ENCODE data around the gene PES1.
"Not testable (repeated sequence)": the region's sequence is repeated elsewhere in the genome, so short reads cannot be mapped to it uniquely, and the experiment has no call there.

The PES1 gene

DNA sequence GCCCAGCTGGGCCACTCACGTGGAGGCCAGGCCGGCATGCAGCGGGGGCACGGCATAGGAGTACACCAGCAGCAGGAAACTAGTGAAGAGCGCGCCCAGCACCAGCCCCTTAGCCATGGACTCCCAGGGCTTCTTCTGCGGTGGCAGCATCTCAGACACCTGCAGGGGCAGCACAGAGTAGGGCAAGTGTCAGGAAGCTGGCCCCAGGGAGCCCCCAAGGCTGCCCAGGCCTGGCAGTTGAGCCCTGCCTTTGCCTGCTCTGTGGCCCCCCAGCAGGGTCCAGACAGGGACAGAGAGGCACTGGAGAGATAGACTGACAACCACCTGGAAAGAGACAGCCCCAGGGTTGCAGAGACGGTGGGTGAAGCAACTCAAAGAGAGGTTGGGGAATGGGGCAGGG is 34.5 kb downstream of the PES1 start:
- Histone ChIP-seq H3K9ac (ENCODE audit: low read length) (no peak overlapping the region), H3K36me3 (ENCODE audit: control insufficient read depth, insufficient read depth, low read length) (no peaks in the 10 kb centered on the region), H3K27me3 (ENCODE audit: control insufficient read depth, insufficient read depth, low read length) (no peaks in the 10 kb centered on the region), H3K4me1 (ENCODE audit: control insufficient read depth, insufficient read depth, low read length) (no peaks in the 10 kb centered on the region), H3K9me3 (ENCODE audit: control insufficient read depth, low read length) (no peaks in the 10 kb centered on the region), H3K4me3 (ENCODE audit: low read length) (no peak overlapping the region)

DNA sequence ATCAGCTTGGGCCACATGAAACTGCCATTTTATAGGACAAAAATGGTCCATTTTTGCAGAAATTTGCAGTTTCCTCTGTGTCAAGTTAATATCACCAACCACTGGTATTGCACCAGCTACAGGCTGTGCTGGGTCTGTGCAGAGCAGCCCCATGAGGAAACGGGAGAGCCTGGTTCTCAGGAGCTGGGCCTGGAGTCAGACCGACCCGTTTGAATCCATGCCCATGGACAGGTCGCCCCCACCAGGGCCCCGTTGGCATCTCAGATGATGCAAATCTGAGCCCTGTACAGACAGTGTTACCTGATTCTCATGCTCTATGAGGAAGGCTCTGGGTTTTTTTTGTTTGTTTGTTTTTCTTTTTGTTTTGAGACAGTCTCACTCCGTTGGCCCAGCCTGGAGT is 35.3 kb downstream of the PES1 start:
- no peaks in the 10 kb centered on the region for H3K27me3 ChIP-seq (ENCODE audit: control insufficient read depth, insufficient read depth, low read length)
- H3K9me3 ChIP-seq (ENCODE audit: control insufficient read depth, low read length), result no peaks in the 10 kb centered on the region
- H3K9ac ChIP-seq (ENCODE audit: low read length), result no peak overlapping the region
- H3K4me1 ChIP-seq (ENCODE audit: control insufficient read depth, insufficient read depth, low read length), result no peaks in the 10 kb centered on the region
- H3K36me3 ChIP-seq (ENCODE audit: control insufficient read depth, insufficient read depth, low read length), result no peaks in the 10 kb centered on the region
- H3K4me3 ChIP-seq (ENCODE audit: low read length), result no peak overlapping the region

DNA sequence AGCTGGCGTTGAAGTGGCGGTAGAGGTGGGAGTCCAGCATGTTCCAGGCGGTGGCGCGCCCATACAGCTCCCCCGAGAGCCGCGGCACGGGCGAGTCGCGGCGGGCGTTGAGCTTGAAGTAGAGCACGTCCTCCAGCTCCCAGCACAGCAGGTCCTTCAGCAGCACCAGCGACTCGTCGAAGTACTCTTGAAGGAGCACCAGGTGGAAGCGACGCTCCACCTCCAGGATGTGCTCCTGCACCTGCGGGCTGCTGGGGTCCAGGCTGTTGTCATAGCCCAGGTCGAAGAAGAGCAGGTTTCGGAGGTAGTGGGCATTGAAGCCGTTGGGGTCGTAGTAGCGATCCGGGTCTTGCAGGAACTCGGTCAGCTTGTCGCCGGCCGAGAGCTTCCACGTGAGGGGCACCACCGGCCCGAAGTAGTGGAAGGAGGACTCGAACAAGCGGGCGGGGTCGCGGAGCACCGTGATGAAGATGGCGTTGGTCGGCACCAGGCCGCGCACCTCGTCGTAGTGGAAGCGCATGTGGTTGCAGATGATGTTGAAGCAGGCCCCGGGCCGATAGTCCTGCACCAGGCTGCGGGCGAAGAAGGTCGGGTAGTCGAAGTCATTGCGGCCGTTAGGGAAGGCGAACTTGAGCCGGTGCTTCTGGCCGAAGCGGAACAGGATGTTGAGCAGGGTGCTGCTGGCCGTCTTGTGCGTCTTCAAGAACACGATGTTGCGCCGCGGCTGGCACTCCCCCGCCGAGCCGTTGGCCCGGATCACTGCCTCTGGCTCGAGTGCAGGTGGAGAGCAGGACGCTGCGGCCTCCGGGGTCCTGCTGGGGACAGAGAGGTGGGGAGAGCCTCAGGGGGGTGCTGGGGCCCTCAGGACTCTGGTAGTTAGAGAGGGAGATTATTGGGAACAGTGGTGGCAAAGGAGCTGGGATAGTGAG is 36.2 kb downstream of the PES1 start:
- Histone ChIP-seq H3K9me3 (ENCODE audit: control insufficient read depth, low read length) (no peaks in the 10 kb centered on the region), H3K27me3 (ENCODE audit: control insufficient read depth, insufficient read depth, low read length) (no peaks in the 10 kb centered on the region), H3K4me3 (ENCODE audit: low read length) (no peak overlapping the region), H3K36me3 (ENCODE audit: control insufficient read depth, insufficient read depth, low read length) (no peaks in the 10 kb centered on the region), H3K4me1 (ENCODE audit: control insufficient read depth, insufficient read depth, low read length) (no peaks in the 10 kb centered on the region), H3K9ac (ENCODE audit: low read length) (no peak overlapping the region)

DNA sequence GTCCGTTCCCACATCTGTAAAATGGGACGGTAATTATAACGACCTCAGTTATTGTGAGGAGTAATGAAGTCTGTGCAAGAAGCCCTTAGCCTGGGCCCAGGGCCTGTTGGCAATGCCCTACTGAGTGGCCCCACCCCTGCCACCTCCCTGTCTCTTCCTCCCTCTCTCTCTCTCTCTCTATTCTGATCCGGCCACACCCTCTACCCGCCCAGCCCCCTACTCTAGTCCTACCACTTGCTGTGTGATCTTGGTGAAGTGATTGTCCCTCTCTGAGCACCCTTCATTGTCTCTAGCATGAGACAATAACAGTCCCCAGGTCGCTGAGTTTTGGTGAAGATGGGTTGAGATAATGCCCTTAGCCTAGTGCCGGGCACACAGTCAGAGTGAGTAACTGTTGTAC is 37.7 kb downstream of the PES1 start:
- no peaks in the 10 kb centered on the region for H3K9me3 ChIP-seq (ENCODE audit: control insufficient read depth, low read length)
- no peaks in the 10 kb centered on the region for H3K4me1 ChIP-seq (ENCODE audit: control insufficient read depth, insufficient read depth, low read length)
- no peak overlapping the region for H3K4me3 ChIP-seq (ENCODE audit: low read length)
- H3K27me3 ChIP-seq (ENCODE audit: control insufficient read depth, insufficient read depth, low read length), result no peaks in the 10 kb centered on the region
- H3K36me3 ChIP-seq (ENCODE audit: control insufficient read depth, insufficient read depth, low read length), result no peaks in the 10 kb centered on the region
- H3K9ac ChIP-seq (ENCODE audit: low read length), result no peak overlapping the region

GRCh38 chr22:30552719-30553118 is 39.0 kb downstream of the PES1 start:
- no peak overlapping the region for H3K9ac ChIP-seq (ENCODE audit: low read length)
- no peaks in the 10 kb centered on the region for H3K36me3 ChIP-seq (ENCODE audit: control insufficient read depth, insufficient read depth, low read length)
- no peaks in the 10 kb centered on the region for H3K27me3 ChIP-seq (ENCODE audit: control insufficient read depth, insufficient read depth, low read length)
- no peak overlapping the region for H3K4me3 ChIP-seq (ENCODE audit: low read length)
- no peaks in the 10 kb centered on the region for H3K4me1 ChIP-seq (ENCODE audit: control insufficient read depth, insufficient read depth, low read length)
- no peaks in the 10 kb centered on the region for H3K9me3 ChIP-seq (ENCODE audit: control insufficient read depth, low read length)

- not testable (repeated sequence) for H3K4me3 ChIP-seq (ENCODE audit: low read length); H3K9ac ChIP-seq (ENCODE audit: low read length)
Observed at GRCh38 chr22:30551813-30552212, 39.9 kb downstream of the PES1 start.

DNA sequence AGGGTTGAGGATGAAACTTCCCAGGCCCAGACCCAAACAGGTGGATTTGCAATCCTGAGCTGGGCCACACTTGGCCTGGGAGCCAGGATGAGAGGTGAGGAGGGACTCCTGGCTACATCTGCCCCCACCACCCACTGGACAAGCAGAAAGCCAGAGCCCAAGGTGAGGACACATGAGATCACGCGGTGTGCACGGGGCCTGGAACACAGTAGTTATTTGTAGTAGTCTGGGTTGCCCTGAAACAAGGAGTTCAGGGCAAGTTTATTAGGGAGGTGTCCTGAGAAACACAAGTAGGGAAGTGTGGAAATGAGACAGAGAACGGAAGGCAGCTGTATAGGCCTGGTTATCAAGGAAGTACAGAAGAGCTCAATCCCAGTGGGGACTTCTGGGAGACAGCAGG is 44.5 kb downstream of the PES1 start:
- Histone ChIP-seq H3K9me3 (ENCODE audit: control insufficient read depth, low read length) (no peaks in the 10 kb centered on the region), H3K36me3 (ENCODE audit: control insufficient read depth, insufficient read depth, low read length) (no peaks in the 10 kb centered on the region), H3K27me3 (ENCODE audit: control insufficient read depth, insufficient read depth, low read length) (peaks cover 17% of the 10 kb centered on the region), H3K4me1 (ENCODE audit: control insufficient read depth, insufficient read depth, low read length) (peaks cover 6% of the 10 kb centered on the region), H3K9ac (ENCODE audit: low read length) (no peak overlapping the region), H3K4me3 (ENCODE audit: low read length) (no peak overlapping the region)

More at GRCh38 chr22:30551813-30552212, 39.9 kb downstream of the PES1 start:
- H3K27me3 ChIP-seq (ENCODE audit: control insufficient read depth, insufficient read depth, low read length); H3K36me3 ChIP-seq (ENCODE audit: control insufficient read depth, insufficient read depth, low read length); H3K9me3 ChIP-seq (ENCODE audit: control insufficient read depth, low read length); H3K4me1 ChIP-seq (ENCODE audit: control insufficient read depth, insufficient read depth, low read length): not testable (repeated sequence)

GRCh38 chr22:30546616-30547015 is 45.1 kb downstream of the PES1 start, which contains the start of gene SEC14L6:
Gene SEC14L6 (minus strand): TSS chr22:30546741. CDS start chr22:30546682, 59 bp downstream.
- Histone ChIP-seq H3K27me3 (ENCODE audit: control insufficient read depth, insufficient read depth, low read length) (peaks cover 23% of the 10 kb centered on the region), H3K9ac (ENCODE audit: low read length) (no peak within 1 kb of the TSS), H3K4me1 (ENCODE audit: control insufficient read depth, insufficient read depth, low read length) (peaks cover 6% of the 10 kb centered on the region), H3K9me3 (ENCODE audit: control insufficient read depth, low read length) (no peaks in the 10 kb centered on the region), H3K4me3 (ENCODE audit: low read length) (no peak within 1 kb of the TSS), H3K36me3 (ENCODE audit: control insufficient read depth, insufficient read depth, low read length) (no peaks in the 10 kb centered on the region)

GRCh38 chr22:30542811-30543188 is 48.9 kb downstream of the PES1 start:
- peaks cover 6% of the 10 kb centered on the region for H3K4me1 ChIP-seq (ENCODE audit: control insufficient read depth, insufficient read depth, low read length)
- H3K4me3 ChIP-seq (ENCODE audit: low read length), result no peak overlapping the region
- peaks cover 28% of the 10 kb centered on the region for H3K27me3 ChIP-seq (ENCODE audit: control insufficient read depth, insufficient read depth, low read length)

DNA sequence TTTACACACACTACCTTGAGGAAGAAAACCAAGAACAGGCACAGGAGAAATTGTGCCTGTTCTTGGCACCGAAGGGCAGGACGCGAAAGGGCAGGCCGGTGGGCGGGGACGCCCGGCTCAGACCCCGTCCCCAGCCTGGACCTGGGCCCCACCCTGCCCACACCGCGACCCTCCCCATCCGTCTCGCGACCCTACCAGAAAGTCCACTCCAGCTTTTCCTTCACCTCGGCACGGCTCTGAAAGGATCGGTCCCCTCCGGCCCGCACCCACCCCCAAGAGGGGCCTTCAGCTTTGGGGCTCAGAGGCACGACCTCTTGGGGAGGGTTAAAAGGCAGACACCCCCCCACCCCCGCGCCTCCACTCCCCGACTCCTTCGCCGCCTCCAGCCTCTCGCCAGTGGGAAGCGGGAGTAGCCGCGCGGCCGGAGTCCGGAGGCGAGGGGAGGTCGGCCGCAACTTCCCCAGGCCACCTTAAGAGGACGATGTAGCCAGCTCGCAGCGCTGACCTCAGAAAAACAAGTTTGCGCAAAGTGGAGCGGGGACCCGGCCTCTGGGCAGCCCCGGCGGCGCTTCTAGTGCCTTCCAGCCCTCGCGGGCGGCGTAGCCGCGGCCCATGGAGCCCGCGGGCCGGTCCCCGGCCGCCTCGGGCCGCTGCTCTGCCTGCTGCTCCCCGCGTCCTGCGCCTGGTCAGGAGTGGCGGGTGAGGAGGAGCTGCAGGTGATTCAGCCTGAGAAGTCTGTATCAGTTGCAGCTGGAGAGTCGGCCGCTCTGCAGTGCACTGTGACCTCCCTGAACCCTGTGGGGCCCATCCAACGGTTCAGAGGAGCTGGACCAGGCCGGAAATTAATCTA is 49.5 kb downstream of the PES1 start:
- Histone ChIP-seq H3K36me3 (ENCODE audit: control insufficient read depth, insufficient read depth, low read length) (no peaks in the 10 kb centered on the region), H3K27me3 (ENCODE audit: control insufficient read depth, insufficient read depth, low read length) (peaks cover 28% of the 10 kb centered on the region), H3K4me3 (ENCODE audit: low read length) (no peak overlapping the region), H3K4me1 (ENCODE audit: control insufficient read depth, insufficient read depth, low read length) (peaks cover 6% of the 10 kb centered on the region), H3K9me3 (ENCODE audit: control insufficient read depth, low read length) (no peaks in the 10 kb centered on the region), H3K9ac (ENCODE audit: low read length) (no peak overlapping the region)

More at GRCh38 chr22:30542811-30543188, 48.9 kb downstream of the PES1 start:
- Histone ChIP-seq H3K36me3 (ENCODE audit: control insufficient read depth, insufficient read depth, low read length) (no peaks in the 10 kb centered on the region), H3K9ac (ENCODE audit: low read length) (no peak overlapping the region), H3K9me3 (ENCODE audit: control insufficient read depth, low read length) (no peaks in the 10 kb centered on the region)

GRCh38 chr22:30541511-30541910 is 50.2 kb downstream of the PES1 start:
- not testable (repeated sequence) for H3K4me3 ChIP-seq (ENCODE audit: low read length); H3K9me3 ChIP-seq (ENCODE audit: control insufficient read depth, low read length); H3K36me3 ChIP-seq (ENCODE audit: control insufficient read depth, insufficient read depth, low read length); H3K9ac ChIP-seq (ENCODE audit: low read length); H3K4me1 ChIP-seq (ENCODE audit: control insufficient read depth, insufficient read depth, low read length)
- peaks cover 28% of the 10 kb centered on the region for H3K27me3 ChIP-seq (ENCODE audit: control insufficient read depth, insufficient read depth, low read length)

GRCh38 chr22:30539368-30539767 is 52.3 kb downstream of the PES1 start:
- H3K36me3 ChIP-seq (ENCODE audit: control insufficient read depth, insufficient read depth, low read length), result no peaks in the 10 kb centered on the region
- H3K9me3 ChIP-seq (ENCODE audit: control insufficient read depth, low read length), result no peaks in the 10 kb centered on the region
- peaks cover 28% of the 10 kb centered on the region for H3K27me3 ChIP-seq (ENCODE audit: control insufficient read depth, insufficient read depth, low read length)
- no peak overlapping the region for H3K4me3 ChIP-seq (ENCODE audit: low read length)
- H3K4me1 ChIP-seq (ENCODE audit: control insufficient read depth, insufficient read depth, low read length), result peaks cover 6% of the 10 kb centered on the region
- H3K9ac ChIP-seq (ENCODE audit: low read length), result no peak overlapping the region

Data from mucosa of stomach (tissue), 1 donor.